HG02973 (cell line): ENCODE data around the gene OPN1MW2.
"Not testable (repeated sequence)": the region's sequence is repeated elsewhere in the genome, so short reads cannot be mapped to it uniquely, and the experiment has no call there.

Experiments
- ATAC-seq: cut with Tn5 transposase; IDR thresholded peaks from one replicate; pipeline ENCODE4 v1.9.1; 2021; ENCODE audit warnings: moderate library complexity; ENCODE audit not compliant: unreplicated experiment

The OPN1MW2 gene

DNA sequence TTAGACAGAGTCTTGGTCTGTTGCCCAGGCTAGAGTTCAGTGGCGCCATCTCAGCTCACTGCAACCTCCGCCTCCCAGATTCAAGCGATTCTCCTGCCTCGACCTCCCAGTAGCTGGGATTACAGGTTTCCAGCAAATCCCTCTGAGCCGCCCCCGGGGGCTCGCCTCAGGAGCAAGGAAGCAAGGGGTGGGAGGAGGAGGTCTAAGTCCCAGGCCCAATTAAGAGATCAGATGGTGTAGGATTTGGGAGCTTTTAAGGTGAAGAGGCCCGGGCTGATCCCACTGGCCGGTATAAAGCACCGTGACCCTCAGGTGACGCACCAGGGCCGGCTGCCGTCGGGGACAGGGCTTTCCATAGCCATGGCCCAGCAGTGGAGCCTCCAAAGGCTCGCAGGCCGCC lies at the start of gene OPN1MW2:
Gene OPN1MW2, plus strand, starts transcription at position 301 of the 400 bp plus-strand sequence. Its CDS starts 60 bp downstream, at position 361.
- not testable (repeated sequence) for ATAC-seq

DNA sequence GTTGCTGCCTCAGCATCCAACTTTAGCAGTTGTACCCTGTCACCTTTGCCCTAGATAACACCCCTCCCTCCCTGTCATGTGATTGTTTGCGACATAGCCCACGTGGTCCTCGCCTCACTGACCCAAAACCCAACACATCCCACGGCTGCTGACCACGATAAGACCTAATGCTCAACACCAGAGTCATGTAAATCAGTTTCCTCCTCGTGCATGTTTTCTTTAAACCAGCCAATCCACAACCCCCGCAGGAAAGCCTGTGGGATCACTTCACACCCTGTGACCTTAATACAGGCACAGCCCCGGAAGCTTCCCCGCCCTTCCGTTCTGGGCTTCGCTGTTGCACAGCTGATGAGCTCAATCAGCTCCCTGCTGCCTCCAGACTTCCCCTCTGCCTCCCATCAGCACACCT lies 47.0 kb upstream of the OPN1MW2 start:
- peak; percentile 67 for ATAC-seq

DNA sequence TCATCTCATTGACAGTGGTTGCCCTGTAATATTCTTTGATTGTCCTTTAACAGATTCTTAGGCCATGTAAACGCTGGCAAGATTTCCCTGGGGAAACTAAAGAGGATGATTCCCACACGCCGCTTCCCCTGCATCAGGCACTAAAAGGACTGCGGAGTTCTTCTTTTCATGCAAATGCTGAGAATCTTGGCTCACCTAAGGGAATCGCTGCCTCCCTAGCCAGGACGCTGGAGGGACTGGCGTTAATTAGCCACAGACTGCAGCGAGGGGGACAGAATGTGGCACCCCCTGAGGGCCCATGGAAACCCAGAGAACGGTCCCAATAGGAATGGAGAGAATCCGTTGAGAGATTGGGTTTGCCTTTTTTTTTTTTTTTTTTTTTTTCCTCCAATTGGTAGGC lies 45.2 kb upstream of the OPN1MW2 start:
- not testable (repeated sequence) for ATAC-seq

DNA sequence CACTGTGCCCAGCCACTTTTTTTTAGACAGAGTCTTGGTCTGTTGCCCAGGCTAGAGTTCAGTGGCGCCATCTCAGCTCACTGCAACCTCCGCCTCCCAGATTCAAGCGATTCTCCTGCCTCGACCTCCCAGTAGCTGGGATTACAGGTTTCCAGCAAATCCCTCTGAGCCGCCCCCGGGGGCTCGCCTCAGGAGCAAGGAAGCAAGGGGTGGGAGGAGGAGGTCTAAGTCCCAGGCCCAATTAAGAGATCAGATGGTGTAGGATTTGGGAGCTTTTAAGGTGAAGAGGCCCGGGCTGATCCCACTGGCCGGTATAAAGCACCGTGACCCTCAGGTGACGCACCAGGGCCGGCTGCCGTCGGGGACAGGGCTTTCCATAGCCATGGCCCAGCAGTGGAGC lies 37.3 kb upstream of the OPN1MW2 start, which contains the start of gene OPN1MW:
Gene OPN1MW, plus strand, starts transcription at position 301 of the 400 bp plus-strand sequence. Its CDS starts 82 bp downstream, at position 383.
- not testable (repeated sequence) for ATAC-seq

DNA sequence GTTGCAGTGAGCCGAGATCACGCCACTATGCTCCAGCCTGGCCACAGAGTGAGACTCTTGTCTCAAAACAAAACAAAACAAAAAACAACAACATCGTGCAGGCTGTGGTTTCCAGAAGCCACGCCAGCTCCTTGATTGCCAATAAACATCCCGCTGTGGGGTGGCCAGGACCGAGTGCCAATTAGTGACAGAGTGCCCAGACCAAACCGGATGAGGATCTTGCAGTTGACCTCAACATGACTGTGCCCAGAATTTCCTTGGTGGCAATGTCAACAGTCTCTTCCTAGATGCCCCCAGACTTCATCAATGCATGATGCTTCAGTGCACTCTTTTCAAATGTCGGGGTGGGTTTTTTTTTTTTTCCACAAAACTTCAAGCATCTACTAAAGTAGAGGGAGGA lies 35.8 kb upstream of the OPN1MW2 start:
- not testable (repeated sequence) for ATAC-seq

DNA sequence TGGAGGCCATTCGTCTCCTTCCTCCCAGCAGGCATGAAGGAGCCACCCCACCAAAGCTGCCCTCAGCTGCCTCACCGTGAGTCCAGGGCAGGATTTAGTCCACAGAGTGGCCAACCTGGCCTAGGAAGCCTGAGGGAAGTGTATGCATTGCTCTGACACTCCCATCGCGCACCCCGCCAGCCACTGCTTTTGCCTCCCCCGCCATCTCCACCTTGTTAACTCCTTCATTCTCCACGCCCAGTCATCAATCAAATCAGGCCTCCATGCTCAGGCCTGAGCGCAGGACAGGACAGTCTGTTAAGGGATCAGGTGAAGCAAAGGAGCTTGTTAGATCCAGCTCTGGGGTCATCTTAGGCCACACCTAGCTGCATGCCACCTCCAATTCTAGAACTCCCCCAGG lies 26.7 kb upstream of the OPN1MW2 start:
- not testable (repeated sequence) for ATAC-seq

DNA sequence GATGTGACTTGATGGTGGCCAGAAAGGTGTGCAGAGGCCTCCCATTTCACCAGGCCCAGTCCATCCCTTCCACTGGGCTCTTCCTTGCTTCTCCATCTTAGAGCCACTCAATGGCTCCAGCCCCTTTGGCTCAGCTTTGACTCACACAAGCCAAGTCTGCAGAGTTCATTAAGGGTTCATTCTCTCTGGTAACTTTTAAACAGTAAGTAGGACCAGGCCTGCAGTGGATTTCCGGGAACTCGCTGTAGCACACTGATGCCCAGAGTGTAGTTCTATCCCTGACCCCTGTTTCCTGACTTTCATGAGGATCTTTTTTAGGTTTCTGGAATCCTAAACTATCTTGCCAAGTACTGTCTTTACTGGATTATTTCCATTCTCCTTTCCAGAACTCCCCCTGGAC lies 25.2 kb upstream of the OPN1MW2 start:
- not testable (repeated sequence) for ATAC-seq

DNA sequence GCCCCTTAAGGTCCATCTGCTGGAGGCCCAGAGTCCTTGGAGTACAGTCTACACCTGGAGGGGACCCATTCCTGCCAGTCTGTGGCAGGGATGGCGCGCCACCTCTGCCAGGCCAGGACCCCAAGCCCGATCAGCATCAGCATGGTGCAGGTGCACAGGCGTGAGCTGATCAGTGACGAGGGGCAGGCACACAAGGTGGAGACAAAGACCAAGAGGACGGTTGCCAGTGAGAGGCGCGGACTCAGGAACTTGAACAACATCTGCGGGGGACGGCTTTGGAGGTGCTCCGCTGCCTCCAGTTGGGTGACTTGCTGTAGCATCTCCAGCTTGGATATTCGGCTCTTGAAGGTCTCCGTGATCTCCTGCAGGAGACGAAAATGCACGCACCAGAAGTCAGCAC lies 23.1 kb upstream of the OPN1MW2 start:
- ATAC-seq: not testable (repeated sequence)

DNA sequence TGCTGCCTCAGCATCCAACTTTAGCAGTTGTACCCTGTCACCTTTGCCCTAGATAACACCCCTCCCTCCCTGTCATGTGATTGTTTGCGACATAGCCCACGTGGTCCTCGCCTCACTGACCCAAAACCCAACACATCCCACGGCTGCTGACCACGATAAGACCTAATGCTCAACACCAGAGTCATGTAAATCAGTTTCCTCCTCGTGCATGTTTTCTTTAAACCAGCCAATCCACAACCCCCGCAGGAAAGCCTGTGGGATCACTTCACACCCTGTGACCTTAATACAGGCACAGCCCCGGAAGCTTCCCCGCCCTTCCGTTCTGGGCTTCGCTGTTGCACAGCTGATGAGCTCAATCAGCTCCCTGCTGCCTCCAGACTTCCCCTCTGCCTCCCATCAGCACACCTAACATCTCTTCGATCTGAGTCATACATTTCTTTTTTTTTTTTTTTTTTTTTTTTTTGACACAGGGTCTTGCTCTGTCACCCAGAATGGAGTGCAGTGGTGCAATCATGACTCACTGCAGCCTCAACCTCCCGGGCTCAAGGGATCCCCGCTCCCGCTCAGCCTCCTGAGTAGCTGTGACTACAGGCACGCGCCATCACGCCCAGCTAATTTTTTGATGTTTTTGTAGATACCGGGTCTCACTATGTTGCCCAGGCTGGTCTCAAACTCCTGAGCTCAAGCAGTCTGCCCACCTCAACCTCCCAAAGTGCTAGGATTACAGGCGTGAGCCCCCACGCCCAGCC lies 9.7 kb upstream of the OPN1MW2 start:
- ATAC-seq: peak; percentile 78

DNA sequence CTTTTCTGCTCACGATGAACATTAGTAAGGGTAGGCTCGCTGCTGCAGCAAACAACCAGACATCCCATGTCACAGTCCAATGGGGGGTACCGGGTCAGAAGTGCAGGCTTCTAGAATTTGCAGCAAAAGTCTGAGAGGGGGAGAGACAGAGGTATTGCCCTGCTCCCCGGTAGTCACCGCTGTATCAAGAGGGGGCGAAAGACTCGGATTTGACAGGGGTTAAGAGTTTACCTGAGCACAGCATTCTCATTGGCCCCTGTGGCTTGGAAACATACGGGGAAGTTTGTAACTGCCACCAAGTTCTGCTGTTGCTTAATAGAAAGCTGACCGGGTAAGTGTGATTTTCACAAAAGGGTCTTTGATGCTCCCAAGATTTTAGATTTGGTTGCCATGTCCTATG lies 8.5 kb upstream of the OPN1MW2 start:
- ATAC-seq: not testable (repeated sequence)

DNA sequence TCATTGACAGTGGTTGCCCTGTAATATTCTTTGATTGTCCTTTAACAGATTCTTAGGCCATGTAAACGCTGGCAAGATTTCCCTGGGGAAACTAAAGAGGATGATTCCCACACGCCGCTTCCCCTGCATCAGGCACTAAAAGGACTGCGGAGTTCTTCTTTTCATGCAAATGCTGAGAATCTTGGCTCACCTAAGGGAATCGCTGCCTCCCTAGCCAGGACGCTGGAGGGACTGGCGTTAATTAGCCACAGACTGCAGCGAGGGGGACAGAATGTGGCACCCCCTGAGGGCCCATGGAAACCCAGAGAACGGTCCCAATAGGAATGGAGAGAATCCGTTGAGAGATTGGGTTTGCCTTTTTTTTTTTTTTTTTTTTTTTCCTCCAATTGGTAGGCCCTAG lies 8.1 kb upstream of the OPN1MW2 start:
- not testable (repeated sequence) for ATAC-seq

DNA sequence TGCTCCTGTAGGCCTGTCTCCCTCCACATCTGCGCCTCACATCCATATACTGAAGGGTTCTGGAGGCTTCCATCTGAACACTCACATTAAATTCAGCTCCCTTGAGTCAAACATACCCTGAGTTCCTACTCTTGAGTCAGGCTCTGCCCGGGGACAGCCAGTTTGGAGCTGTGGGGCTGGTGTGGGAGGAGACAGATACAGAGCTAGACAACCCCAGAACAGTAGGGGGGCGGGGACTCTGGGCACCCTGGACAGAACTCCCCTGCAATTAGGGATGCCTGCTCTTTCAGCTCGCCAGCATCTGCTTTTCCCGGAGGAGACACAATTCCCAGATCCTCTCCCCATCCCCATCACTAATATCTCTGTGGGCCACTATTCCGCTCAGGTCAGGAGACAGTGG lies 5.7 kb downstream of the OPN1MW2 start:
- ATAC-seq: not testable (repeated sequence)

DNA sequence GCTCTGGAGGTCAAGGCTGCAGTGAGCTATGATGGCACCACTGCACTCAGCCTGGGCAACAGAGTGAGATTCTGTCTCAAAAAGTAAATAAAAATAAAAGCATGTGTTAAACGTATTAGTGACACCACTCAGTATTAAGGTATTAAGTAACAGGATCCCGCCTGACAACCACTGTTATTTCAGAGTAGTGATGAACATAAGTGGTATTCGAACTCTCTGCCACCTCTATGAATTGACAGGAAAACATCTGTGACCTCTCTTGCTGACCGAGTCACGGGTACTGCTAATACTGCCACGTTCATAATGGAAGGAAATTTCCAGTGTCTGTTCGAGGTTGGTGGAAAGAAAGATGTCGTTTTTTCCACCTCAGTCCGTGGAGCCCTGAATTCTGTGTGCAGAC lies 7.2 kb downstream of the OPN1MW2 start:
- not testable (repeated sequence) for ATAC-seq

DNA sequence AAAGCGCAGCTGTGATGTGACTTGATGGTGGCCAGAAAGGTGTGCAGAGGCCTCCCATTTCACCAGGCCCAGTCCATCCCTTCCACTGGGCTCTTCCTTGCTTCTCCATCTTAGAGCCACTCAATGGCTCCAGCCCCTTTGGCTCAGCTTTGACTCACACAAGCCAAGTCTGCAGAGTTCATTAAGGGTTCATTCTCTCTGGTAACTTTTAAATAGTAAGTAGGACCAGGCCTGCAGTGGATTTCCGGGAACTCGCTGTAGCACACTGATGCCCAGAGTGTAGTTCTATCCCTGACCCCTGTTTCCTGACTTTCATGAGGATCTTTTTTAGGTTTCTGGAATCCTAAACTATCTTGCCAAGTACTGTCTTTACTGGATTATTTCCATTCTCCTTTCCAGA lies 11.9 kb downstream of the OPN1MW2 start:
- ATAC-seq: not testable (repeated sequence)

DNA sequence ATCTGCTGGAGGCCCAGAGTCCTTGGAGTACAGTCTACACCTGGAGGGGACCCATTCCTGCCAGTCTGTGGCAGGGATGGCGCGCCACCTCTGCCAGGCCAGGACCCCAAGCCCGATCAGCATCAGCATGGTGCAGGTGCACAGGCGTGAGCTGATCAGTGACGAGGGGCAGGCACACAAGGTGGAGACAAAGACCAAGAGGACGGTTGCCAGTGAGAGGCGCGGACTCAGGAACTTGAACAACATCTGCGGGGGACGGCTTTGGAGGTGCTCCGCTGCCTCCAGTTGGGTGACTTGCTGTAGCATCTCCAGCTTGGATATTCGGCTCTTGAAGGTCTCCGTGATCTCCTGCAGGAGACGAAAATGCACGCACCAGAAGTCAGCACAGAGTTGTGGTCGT lies 14.1 kb downstream of the OPN1MW2 start:
- not testable (repeated sequence) for ATAC-seq

DNA sequence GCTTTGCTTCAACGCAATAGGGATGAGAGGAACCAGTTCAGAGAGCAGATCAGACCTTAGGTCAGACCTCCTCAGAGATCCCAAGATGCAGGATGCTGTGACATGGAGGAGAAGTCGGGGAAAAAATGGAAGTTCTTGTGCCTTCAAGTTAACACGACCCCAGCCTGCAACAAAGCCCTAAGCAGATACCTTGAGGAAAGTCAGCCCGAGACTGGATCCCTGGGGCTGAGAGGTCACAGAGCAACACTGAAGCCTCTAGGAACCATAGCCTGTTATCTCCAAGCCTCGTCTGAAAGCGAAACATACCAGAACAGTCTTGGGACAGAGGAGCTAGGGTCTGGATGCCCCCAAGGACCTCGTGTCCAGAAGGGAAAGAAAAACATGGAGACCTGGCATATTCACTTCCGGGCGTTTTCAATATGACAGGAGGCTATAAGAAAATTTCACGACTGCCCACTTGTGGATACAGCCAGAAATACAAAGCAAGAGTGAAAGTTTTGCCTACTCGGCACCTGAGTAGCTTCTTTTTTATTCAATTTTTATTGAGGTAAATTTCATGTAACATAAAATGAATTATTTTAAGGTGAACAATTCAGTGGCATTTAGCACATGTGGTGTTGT lies 19.5 kb downstream of the OPN1MW2 start:
- ATAC-seq: not testable (repeated sequence)

DNA sequence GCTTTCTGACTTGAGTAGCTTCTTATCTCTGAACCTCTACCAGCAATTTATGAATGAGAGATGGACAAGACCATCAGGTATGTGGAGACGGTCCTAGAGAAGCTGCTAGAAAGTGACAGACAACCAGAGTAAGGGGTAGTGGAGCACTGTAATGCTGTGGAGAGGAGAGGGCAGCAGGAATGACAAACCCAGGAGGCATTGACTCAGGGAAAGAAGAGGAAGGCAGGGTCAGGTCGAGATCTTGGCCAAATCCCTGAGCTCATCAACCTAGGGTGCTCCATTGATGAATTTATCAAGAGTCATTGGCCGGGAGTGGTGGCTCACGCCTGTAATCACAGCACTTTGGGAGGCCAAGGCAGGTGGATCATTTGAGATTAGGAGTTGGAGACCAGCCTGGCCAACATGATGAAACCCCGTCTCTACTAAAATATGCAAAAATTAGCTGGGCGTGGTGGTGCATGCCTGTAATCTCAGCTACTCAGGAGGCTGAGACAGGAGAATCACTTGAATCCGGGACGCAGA lies 20.5 kb downstream of the OPN1MW2 start:
- not testable (repeated sequence) for ATAC-seq

DNA sequence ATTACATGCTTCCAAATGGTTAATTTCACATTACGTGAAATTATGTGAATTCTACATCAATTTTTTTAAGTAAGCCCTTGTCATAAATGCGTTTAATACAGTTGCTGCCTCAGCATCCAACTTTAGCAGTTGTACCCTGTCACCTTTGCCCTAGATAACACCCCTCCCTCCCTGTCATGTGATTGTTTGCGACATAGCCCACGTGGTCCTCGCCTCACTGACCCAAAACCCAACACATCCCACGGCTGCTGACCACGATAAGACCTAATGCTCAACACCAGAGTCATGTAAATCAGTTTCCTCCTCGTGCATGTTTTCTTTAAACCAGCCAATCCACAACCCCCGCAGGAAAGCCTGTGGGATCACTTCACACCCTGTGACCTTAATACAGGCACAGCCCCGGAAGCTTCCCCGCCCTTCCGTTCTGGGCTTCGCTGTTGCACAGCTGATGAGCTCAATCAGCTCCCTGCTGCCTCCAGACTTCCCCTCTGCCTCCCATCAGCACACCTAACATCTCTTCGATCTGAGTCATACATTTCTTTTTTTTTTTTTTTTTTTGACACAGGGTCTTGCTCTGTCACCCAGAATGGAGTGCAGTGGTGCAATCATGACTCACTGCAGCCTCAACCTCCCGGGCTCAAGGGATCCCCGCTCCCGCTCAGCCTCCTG lies 28.0 kb downstream of the OPN1MW2 start:
- ATAC-seq: not testable (repeated sequence)

DNA sequence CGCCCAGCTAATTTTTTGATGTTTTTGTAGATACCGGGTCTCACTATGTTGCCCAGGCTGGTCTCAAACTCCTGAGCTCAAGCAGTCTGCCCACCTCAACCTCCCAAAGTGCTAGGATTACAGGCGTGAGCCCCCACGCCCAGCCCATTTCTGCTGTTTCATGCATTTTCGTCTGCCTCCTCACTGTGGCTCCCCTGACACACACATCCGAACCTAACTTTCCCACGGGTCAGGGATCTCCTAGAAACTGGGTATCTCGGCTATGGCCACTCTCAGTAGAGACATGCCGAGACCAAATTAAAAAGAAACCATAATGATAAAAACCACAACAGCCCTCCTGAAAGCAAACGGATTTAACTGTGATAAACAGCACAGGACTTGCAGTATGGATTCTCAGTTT lies 28.5 kb downstream of the OPN1MW2 start:
- not testable (repeated sequence) for ATAC-seq

DNA sequence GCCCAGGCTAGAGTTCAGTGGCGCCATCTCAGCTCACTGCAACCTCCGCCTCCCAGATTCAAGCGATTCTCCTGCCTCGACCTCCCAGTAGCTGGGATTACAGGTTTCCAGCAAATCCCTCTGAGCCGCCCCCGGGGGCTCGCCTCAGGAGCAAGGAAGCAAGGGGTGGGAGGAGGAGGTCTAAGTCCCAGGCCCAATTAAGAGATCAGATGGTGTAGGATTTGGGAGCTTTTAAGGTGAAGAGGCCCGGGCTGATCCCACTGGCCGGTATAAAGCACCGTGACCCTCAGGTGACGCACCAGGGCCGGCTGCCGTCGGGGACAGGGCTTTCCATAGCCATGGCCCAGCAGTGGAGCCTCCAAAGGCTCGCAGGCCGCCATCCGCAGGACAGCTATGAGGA lies 37.7 kb downstream of the OPN1MW2 start, which contains the start of gene OPN1MW3:
Gene OPN1MW3, plus strand, starts transcription at position 301 of the 400 bp plus-strand sequence. Its CDS starts 38 bp downstream, at position 339.
- ATAC-seq: not testable (repeated sequence)

DNA sequence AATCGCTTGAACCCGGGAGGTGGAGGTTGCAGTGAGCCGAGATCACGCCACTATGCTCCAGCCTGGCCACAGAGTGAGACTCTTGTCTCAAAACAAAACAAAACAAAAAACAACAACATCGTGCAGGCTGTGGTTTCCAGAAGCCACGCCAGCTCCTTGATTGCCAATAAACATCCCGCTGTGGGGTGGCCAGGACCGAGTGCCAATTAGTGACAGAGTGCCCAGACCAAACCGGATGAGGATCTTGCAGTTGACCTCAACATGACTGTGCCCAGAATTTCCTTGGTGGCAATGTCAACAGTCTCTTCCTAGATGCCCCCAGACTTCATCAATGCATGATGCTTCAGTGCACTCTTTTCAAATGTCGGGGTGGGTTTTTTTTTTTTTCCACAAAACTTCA lies 39.2 kb downstream of the OPN1MW2 start:
- ATAC-seq: not testable (repeated sequence)
